ENCODE results near the gene EPB42. TPM values are rescaled to one million over a fixed set of nuclear protein-coding genes. Genes with fewer than 3 reads are reported as not detected.

The EPB42 gene
- polyA plus RNA-seq, 1 donor (not counting 4 experiments of a cell fraction or from before 2014, with no cell fraction given), result not detected

- DNase-seq (ENCODE audit: low read depth, low spot score), result no peak
- Histone ChIP-seq H3K9me3 (ENCODE audit: control insufficient read depth, low read depth, low read length) (no peaks in the 10 kb centered on the region), H3K9me1 (ENCODE audit: control insufficient read depth, extremely low read depth, insufficient read depth, low read length) (no peaks in the 10 kb centered on the region), H3K4me3 (ENCODE audit: control insufficient read depth in 2 of 3, extremely low read depth in 1 of 3, insufficient read depth in 2 of 3, low read depth in 1 of 3, low read length in 3 of 3) (no peak overlapping the region), H3K4me1 (ENCODE audit: control insufficient read depth, extremely low read depth, insufficient read depth, low read length) (peaks cover 12% of the 10 kb centered on the region), H2AFZ (ENCODE audit: control insufficient read depth, low read length) (no peak overlapping the region), H3K79me2 (ENCODE audit: control insufficient read depth, insufficient read depth, low read length) (no peaks in the 10 kb centered on the region), H3K36me3 (ENCODE audit: control insufficient read depth in 2 of 2, extremely low read depth in 1 of 2, insufficient read depth in 2 of 2, low read length in 2 of 2) (no peaks in the 10 kb centered on the region), H4K20me1 (ENCODE audit: control insufficient read depth, extremely low read depth, insufficient read depth, low read length) (no peaks in the 10 kb centered on the region), H3K27ac (ENCODE audit: control insufficient read depth, insufficient read depth, low read length) (no peak overlapping the region), H3K27me3 (ENCODE audit: control insufficient read depth, extremely low read depth, insufficient read depth, low read length) (peaks cover 7% of the 10 kb centered on the region), H3K9ac (ENCODE audit: control insufficient read depth, extremely low read depth, insufficient read depth, low read length) (no peak overlapping the region), H3K4me2 (ENCODE audit: control insufficient read depth, extremely low read depth, insufficient read depth, low read depth, low read length) (no peak overlapping the region)
- dilution Hi-C loops (cut with MboI; ENCODE audit: extremely low pct_ligation_motif_present, low sequenced_read_pairs), result no loop called here
- TF ChIP-seq EZH2 (IDR thresholded peaks at IDR 0.05; ENCODE audit: low read length), result no peak
- no peak for TF ChIP-seq CTCF (optimal IDR thresholded peaks at IDR 0.05 in 1 of 3, IDR thresholded peaks at IDR 0.05 in 1 of 3, conservative IDR thresholded peaks at IDR 0.05 in 1 of 3; ENCODE audit: extremely low read depth in 1 of 3, insufficient read depth in 2 of 3, low read length in 3 of 3)
- FAIRE-seq, result no peak
These were observed 35.5 kb upstream of the EPB42 start for GRCh38 chr15:43256341-43256740.

GRCh38 chr15:43255376-43255775 is 34.6 kb upstream of the EPB42 start:
- peaks cover 12% of the 10 kb centered on the region for H3K4me1 ChIP-seq (ENCODE audit: control insufficient read depth, extremely low read depth, insufficient read depth, low read length)
- TF ChIP-seq CTCF (optimal IDR thresholded peaks at IDR 0.05 in 1 of 3, IDR thresholded peaks at IDR 0.05 in 1 of 3, conservative IDR thresholded peaks at IDR 0.05 in 1 of 3; ENCODE audit: extremely low read depth in 1 of 3, insufficient read depth in 2 of 3, low read length in 3 of 3) (no peak), EZH2 (IDR thresholded peaks at IDR 0.05; ENCODE audit: low read length) (no peak)
- H2AFZ ChIP-seq (ENCODE audit: control insufficient read depth, low read length), result no peak overlapping the region
- FAIRE-seq (no peak), DNase-seq (ENCODE audit: low read depth, low spot score) (no peak)
- H3K27me3 ChIP-seq (ENCODE audit: control insufficient read depth, extremely low read depth, insufficient read depth, low read length), result peaks cover 7% of the 10 kb centered on the region
- H3K9me1 ChIP-seq (ENCODE audit: control insufficient read depth, extremely low read depth, insufficient read depth, low read length), result no peaks in the 10 kb centered on the region
- no peaks in the 10 kb centered on the region for H3K79me2 ChIP-seq (ENCODE audit: control insufficient read depth, insufficient read depth, low read length)
- H3K9ac ChIP-seq (ENCODE audit: control insufficient read depth, extremely low read depth, insufficient read depth, low read length), result no peak overlapping the region
- no peak overlapping the region for H3K4me3 ChIP-seq (ENCODE audit: control insufficient read depth in 2 of 3, extremely low read depth in 1 of 3, insufficient read depth in 2 of 3, low read depth in 1 of 3, low read length in 3 of 3)
- dilution Hi-C loops (cut with MboI; ENCODE audit: extremely low pct_ligation_motif_present, low sequenced_read_pairs), result no loop called here
- H3K27ac ChIP-seq (ENCODE audit: control insufficient read depth, insufficient read depth, low read length), result no peak overlapping the region
- no peak overlapping the region for H3K4me2 ChIP-seq (ENCODE audit: control insufficient read depth, extremely low read depth, insufficient read depth, low read depth, low read length)
- H4K20me1 ChIP-seq (ENCODE audit: control insufficient read depth, extremely low read depth, insufficient read depth, low read length), result no peaks in the 10 kb centered on the region
- H3K9me3 ChIP-seq (ENCODE audit: control insufficient read depth, low read depth, low read length), result no peaks in the 10 kb centered on the region
- H3K36me3 ChIP-seq (ENCODE audit: control insufficient read depth in 2 of 2, extremely low read depth in 1 of 2, insufficient read depth in 2 of 2, low read length in 2 of 2), result no peaks in the 10 kb centered on the region
